ENCODE results near the gene GSK3A. TPM values are rescaled to one million over a fixed set of nuclear protein-coding genes. Genes with fewer than 3 reads are reported as not detected.
"Not testable (repeated sequence)": the region's sequence is repeated elsewhere in the genome, so short reads cannot be mapped to it uniquely, and the experiment has no call there.

Gene GSK3A
- polyA plus RNA-seq, 1 donor from 2014 or later, result 24.5 TPM

DNA sequence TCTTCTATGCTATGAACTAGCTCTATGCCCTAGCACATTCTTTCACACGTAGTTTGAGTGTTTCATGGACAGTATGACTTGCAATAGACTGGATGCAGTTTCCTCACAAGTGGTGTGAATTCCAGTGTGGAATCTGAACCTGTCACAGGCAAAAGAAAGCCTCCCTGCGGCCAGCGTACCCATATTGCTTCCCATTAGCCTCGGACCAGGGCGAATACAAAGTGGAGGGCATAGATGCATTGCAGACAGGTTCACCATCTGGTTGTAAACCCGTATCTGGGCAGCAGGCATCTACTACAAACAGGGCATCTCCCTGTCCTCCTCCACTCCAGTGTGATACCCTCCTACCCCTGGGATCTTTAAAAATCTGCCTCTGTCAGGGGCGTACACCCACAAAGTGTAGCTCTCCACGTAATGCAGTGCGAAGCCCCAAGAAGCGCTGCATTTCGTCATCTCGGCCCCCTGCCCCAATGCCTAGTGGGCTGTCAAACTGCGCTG, 25.3 kb upstream of the GSK3A start:
- Mint-ChIP-seq H3K4me3 (peak overlapping the region in 1 of 4 donors; percentile 65), H3K9me3 (no peaks in the 10 kb centered on the region), H3K27me3 (no peaks in the 10 kb centered on the region), H3K27ac (no peak overlapping the region), H3K36me3 (no peaks in the 10 kb centered on the region), H3K4me1 (peaks cover 11 to 27% (median 21%) of the 10 kb centered on the region in 3 donors)

DNA sequence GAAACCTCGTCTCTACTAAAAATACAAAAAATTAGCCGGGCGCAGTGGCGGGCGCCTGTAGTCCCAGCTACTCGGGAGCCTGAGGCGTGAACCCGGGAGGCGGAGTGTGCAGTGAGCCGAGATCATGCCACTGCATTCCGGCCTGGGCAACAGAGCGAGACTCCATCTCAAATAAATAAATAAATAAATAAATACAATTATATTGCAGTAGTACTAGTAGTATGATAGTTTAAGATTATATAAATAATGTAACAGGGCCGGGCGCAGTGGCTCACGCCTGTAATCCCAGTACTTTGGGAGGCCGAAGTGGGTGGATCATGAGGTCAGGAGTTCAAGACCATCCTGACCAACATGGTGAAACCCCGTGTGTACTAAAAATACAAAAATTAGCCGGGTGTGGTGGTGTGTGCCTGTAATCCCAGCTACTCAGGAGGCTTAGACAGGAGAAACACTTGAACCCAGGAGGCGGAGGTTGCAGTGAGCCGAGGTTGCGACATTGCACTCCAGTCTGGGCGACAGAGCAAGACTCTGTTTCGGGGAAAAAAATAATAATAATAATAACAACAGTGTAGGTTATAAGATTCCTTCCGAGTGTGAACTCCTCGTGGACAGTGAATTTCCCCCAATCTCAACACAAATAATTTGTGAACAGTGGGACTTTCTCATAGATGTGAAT, 24.7 kb upstream of the GSK3A start:
- not testable (repeated sequence) for H3K27me3 Mint-ChIP-seq, H3K27ac Mint-ChIP-seq, H3K9me3 Mint-ChIP-seq, H3K36me3 Mint-ChIP-seq
- Mint-ChIP-seq H3K4me3 (peak overlapping the region in 1 of 4 donors; percentile 65), H3K4me1 (peaks cover 11 to 27% (median 21%) of the 10 kb centered on the region in 3 donors)

DNA sequence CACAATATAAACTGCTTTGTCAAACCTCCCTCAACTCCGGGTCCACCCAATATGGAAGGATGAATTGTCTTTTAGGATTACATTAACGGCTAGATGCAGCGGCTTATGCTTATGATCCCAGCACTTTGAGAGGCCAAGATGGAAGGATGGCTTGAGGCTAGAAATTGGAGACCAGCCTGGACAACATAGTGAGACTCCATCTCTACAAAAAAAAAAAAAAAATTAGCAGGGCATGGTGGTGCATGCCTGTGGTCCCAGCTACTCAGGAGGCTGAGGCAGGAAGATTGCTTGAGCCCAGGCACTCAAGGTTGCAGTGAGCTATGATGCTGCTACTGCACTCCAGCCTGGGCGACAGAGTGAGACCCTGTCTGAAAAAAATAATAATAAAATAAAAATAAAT, 23.7 kb upstream of the GSK3A start:
- not testable (repeated sequence) for H3K9me3 Mint-ChIP-seq, H3K36me3 Mint-ChIP-seq, H3K27me3 Mint-ChIP-seq
- Mint-ChIP-seq H3K4me1 (peaks cover 11 to 24% (median 16%) of the 10 kb centered on the region in 3 donors), H3K27ac (peak overlapping the region in 1 of 3 donors; percentile 19), H3K4me3 (peak overlapping the region in 1 of 4 donors; percentile 19)

DNA sequence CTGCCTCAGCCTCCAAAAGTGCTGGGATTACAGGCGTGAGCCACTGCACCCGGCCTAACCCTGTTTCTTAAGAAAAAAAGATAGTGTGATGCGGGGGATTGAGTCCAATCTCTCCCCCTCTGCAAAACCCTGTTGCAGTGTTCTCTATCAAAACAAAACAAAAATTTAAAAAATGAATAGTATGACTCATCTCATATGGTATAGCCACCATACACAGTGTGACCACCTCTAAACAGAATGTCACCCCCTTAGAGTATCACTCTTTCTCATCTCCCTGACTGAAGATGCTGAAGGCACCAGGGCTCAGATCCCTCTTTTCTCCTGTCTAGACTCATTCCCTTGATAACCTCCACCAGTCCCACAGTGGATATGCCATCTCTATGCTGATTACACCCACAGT, 19.4 kb upstream of the GSK3A start:
- H3K27ac Mint-ChIP-seq, result peak overlapping the region in 2 of 3 donors; percentile 43 to 65
- no peaks in the 10 kb centered on the region for H3K9me3 Mint-ChIP-seq
- peaks cover 2% of the 10 kb centered on the region for H3K27me3 Mint-ChIP-seq
- H3K4me1 Mint-ChIP-seq, result peaks cover 0 to 3% (median 0%) of the 10 kb centered on the region in 3 donors
- H3K36me3 Mint-ChIP-seq, result no peaks in the 10 kb centered on the region
- peak overlapping the region in 1 of 4 donors; percentile 11 for H3K4me3 Mint-ChIP-seq

DNA sequence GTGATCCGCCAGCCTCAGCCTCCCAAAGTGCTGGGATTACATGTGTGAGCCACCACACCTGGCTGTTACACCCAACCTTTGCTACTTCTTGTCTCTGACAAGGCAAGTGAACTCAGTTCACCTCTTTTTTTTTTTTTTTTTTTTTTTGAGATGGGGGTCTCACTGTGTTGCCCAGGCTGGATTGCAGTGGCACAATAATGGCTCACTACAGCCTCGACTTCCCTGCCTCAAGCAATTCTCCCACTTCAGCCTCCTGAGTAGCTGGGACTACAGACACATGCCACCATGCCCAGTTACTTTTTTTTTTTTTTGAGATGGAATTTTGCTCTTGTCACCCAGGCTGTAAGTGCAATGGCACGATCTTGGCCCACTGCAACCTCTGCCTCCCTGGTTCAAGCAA, 15.4 kb upstream of the GSK3A start:
- H3K27ac Mint-ChIP-seq, result peak overlapping the region in 1 of 3 donors; percentile 84
- peak overlapping the region in 3 of 4 donors; percentile 9 to 50 (median 43) for H3K4me3 Mint-ChIP-seq
- not testable (repeated sequence) for H3K27me3 Mint-ChIP-seq

DNA sequence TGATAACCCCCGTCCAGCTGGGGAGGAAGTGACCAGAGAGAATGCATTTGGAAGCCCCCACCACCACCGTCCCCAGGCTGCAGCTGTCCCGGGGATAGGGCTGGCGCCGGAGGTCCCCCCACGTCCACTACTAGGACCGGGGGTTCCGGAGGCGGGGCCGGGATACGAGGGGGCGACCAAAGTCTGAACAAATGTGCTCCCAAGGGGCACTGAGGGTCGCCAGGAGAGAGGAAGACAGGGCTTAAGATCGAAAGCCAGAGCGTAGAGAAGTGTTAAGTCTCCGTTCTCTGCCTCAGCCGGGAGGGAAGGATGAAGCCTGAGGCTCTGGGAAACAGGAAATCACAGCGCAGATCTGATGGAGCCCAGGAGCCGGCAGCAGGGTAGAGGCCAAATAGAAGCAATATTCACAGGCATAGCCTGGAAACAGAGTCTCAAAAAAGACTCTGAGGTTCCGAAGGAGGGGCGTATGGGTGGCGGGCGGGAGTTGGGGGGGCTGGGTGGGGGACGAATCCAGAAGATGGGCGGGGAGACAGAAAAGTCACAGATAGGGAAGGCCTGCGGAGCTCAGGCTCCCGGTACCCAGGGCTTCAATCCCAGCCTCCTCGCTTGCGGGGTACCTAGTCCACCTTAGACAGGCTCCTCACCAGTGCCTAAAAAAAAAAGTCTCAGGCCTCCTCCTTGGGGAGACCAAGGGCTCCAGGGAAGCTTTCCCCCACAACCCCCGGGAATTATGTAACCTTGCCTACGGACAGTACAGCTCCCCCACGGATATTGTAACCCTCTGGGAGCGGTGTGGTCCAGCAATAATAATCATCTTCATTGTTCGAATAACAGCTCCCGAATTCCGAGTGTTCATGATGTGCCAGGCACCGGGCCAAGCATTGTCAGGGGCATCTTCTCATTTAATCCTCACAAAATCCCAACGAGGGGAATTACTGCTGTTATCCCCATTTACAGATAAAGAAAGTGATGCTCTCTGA, 13.7 kb upstream of the GSK3A start:
- Mint-ChIP-seq H3K27me3 (peaks cover 10% of the 10 kb centered on the region), H3K4me3 (peak overlapping the region; percentile 74 to 92 (median 82)), H3K4me1 (peaks cover 10 to 18% (median 17%) of the 10 kb centered on the region in 3 donors), H3K36me3 (no peaks in the 10 kb centered on the region), H3K27ac (peak overlapping the region in 1 of 3 donors; percentile 84), H3K9me3 (no peaks in the 10 kb centered on the region)

More for the DNA sequence above, 15.4 kb upstream of the GSK3A start:
- H3K4me1 Mint-ChIP-seq, H3K36me3 Mint-ChIP-seq, H3K9me3 Mint-ChIP-seq: not testable (repeated sequence)

GRCh38 chr19:42254850-42255765, 12.7 kb upstream of the GSK3A start, which contains the start of gene ERF:
Gene ERF, minus strand, starts transcription at chr19:42255128. Its CDS starts 129 bp downstream, at chr19:42254999.
- Mint-ChIP-seq H3K36me3 (no peaks in the 10 kb centered on the region), H3K4me3 (peak within 1 kb of the TSS; percentile 81 to 92 (median 88)), H3K4me1 (peaks cover 10 to 18% (median 17%) of the 10 kb centered on the region in 3 donors), H3K9me3 (no peaks in the 10 kb centered on the region), H3K27me3 (peaks cover 10% of the 10 kb centered on the region), H3K27ac (peak within 1 kb of the TSS; percentile 31 to 95 (median 73))

GRCh38 chr19:42254089-42254849, 11.9 kb upstream of the GSK3A start:
- peaks cover 14 to 18% (median 17%) of the 10 kb centered on the region in 3 donors for H3K4me1 Mint-ChIP-seq
- H3K27me3 Mint-ChIP-seq, result peaks cover 10% of the 10 kb centered on the region
- no peaks in the 10 kb centered on the region for H3K9me3 Mint-ChIP-seq
- H3K4me3 Mint-ChIP-seq, result peak overlapping the region; percentile 81 to 92 (median 88)
- H3K36me3 Mint-ChIP-seq, result no peaks in the 10 kb centered on the region
- H3K27ac Mint-ChIP-seq, result peak overlapping the region in 2 of 3 donors; percentile 31 to 95

DNA sequence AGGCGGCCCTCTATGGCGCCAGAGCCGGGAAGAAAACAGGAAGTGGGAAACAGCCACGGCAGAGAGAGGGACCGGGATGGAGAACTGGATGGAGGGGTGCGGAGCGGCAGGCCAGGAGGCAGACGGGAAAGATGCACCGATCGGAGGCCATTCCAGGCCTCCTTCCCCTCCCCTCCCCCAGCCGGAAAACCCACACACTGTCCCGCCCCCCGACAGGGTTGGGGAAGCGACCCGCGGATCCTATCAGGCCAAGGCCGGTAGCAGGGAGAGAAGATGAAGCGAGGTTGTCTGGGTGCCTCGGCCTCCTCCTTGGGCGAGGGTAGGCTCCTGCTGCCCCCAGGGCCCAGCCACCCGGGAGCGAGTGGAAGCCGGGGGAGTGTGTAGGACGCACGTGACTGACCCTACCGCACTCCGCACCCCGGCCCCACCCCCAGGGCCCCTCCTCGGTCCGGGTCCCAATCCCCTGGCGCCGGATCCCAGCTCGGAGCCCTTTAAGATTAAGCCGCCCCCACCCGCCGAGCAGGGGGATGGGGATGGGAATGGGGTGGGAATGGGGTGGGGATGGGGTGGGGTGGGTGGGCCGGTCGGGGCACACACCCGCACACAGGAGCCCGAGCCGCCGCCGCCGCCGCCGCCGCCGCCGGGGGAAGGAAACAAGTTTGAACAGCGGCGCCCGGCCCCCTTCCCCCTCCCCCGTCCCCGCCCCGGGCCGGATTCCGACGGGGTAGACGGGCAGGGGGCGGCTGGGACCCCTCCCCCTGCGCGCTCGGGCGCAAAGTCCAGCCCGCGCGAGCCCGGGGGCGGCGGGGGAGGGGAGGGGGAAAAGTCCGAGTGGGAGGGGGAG, 11.1 kb upstream of the GSK3A start:
- peaks cover 10% of the 10 kb centered on the region for H3K27me3 Mint-ChIP-seq
- peaks cover 14 to 18% (median 17%) of the 10 kb centered on the region in 3 donors for H3K4me1 Mint-ChIP-seq
- no peaks in the 10 kb centered on the region for H3K9me3 Mint-ChIP-seq
- peak overlapping the region; percentile 92 to 99 (median 92) for H3K27ac Mint-ChIP-seq
- peak overlapping the region; percentile 85 to 95 (median 90) for H3K4me3 Mint-ChIP-seq
- no peaks in the 10 kb centered on the region for H3K36me3 Mint-ChIP-seq

- Mint-ChIP-seq H3K27me3 (peaks cover 9% of the 10 kb centered on the region), H3K36me3 (no peaks in the 10 kb centered on the region), H3K4me1 (peaks cover 14 to 18% (median 17%) of the 10 kb centered on the region in 3 donors), H3K9me3 (no peaks in the 10 kb centered on the region), H3K27ac (peak overlapping the region; percentile 92 to 99 (median 92)), H3K4me3 (peak overlapping the region; percentile 85 to 95 (median 90))
Measured at GRCh38 chr19:42252365-42253244, 10.2 kb upstream of the GSK3A start.

- Mint-ChIP-seq H3K4me3 (peak overlapping the region; percentile 75 to 88 (median 81)), H3K9me3 (no peaks in the 10 kb centered on the region), H3K27me3 (peaks cover 9% of the 10 kb centered on the region), H3K4me1 (peaks cover 14 to 18% (median 15%) of the 10 kb centered on the region in 3 donors), H3K36me3 (no peaks in the 10 kb centered on the region), H3K27ac (peak overlapping the region in 2 of 3 donors; percentile 83 to 92)
Measured at GRCh38 chr19:42251572-42252358, 9.4 kb upstream of the GSK3A start.

All from IgD-negative memory B cell (primary cell).